HepG2 (cell line): Measurements from ENCODE around the gene IL17RA. TPM values are rescaled to one million over a fixed set of nuclear protein-coding genes. Genes with fewer than 3 reads are reported as not detected.

Experiments
- ATAC-seq: fragments of 200-7000 bp; cut with Tn5 transposase; 3 replicates; pipeline ENCODE4 v1.9.1; 2020; ENCODE audit warnings: mild to moderate bottlenecking, moderate library complexity
- BruUV-seq: library from RNA; stranded (reverse); fragments of 400-500 nt; replicated peaks from 2 replicates; lab custom pipeline; 2021; lab: Mats Ljungman, UMichigan
- CTCF ChIA-PET: fragments of 300-600 bp; formaldehyde crosslinking; extraction: SDS; loops from one replicate; lab custom pipeline; 2021; ENCODE audit warnings: low total read pairs, inconsistent platforms, low intra/inter-chr PET ratio; lab: Yijun Ruan, JAX
- POLR2A ChIA-PET: fragments of 350-600 bp; sonication (Branson Sonifier 250); formaldehyde crosslinking; loops from one replicate; lab custom pipeline; 2020; ENCODE audit warnings: antibody characterized with exemption, inconsistent platforms; lab: Yijun Ruan, JAX
- DNase-seq: peaks from one replicate; pipeline ENCODE4 v3.0.0-alpha.2; 2015; ENCODE audit warnings: low spot score
- FAIRE-seq: peaks from 3 replicates; lab custom pipeline; 2011; peaks lifted over from hg19 to GRCh38; lab: Jason Lieb, UNC
- H2AFZ ChIP-seq: one replicate; pipeline ENCODE4 v1.6.1; 2011; ENCODE audit warnings: low read length, inconsistent platforms
- H3K27ac ChIP-seq: fragments of 300-600 bp; 3 replicates; pipeline ENCODE4 v1.8.0; 2011; ENCODE audit warnings: mixed run types, mild to moderate bottlenecking, mixed read lengths, low read length, inconsistent platforms; ENCODE audit not compliant: insufficient read depth; ENCODE audit errors: extremely low read length
- H3K27me3 ChIP-seq, 2 experiments: fragments of 200-600 bp in 1 of 2; 2 replicates in 1 of 2; 3 replicates in 1 of 2; pipeline versions ENCODE4 v1.6.0 to v1.8.0; 2011; ENCODE audit warnings: low read length in 2 of 2, mild to moderate bottlenecking in 2 of 2, moderate library complexity in 2 of 2, inconsistent platforms in 1 of 2; ENCODE audit not compliant: insufficient read depth in 2 of 2, control insufficient read depth in 1 of 2
- H3K36me3 ChIP-seq, 2 experiments: fragments of 200-600 bp in 1 of 2; replicated peaks in 1 of 2; 2 replicates in 1 of 2; 3 replicates in 1 of 2; pipeline versions ENCODE4 v1.5.1 to v1.8.0; 2011; ENCODE audit warnings: low read length in 2 of 2, inconsistent platforms in 1 of 2; ENCODE audit not compliant: insufficient read depth in 2 of 2, control insufficient read depth in 1 of 2
- H3K4me1 ChIP-seq: 2 replicates; pipeline ENCODE4 v1.5.1; 2012; ENCODE audit warnings: low read length, inconsistent platforms; ENCODE audit not compliant: insufficient read depth
- H3K4me2 ChIP-seq: 2 replicates; pipeline ENCODE4 v1.6.0; 2011; ENCODE audit warnings: low read depth, low read length, inconsistent platforms
- H3K4me3 ChIP-seq, 3 experiments: fragments of 200-600 bp in 1 of 3; sonication (generic), shearing (Covaris generic) in 1 of 3; replicated peaks in 1 of 3; 2 replicates each; pipeline ENCODE4 v1.5.1; 2011 to 2016; ENCODE audit warnings: low read length in 3 of 3, inconsistent platforms in 2 of 3, low read depth in 2 of 3, mild to moderate bottlenecking in 2 of 3, control low read depth in 1 of 3, mixed read lengths in 1 of 3; ENCODE audit not compliant: insufficient read depth in 1 of 3
- H3K79me2 ChIP-seq: one replicate; pipeline ENCODE4 v1.6.1; 2011; ENCODE audit warnings: low read length, inconsistent platforms; ENCODE audit not compliant: insufficient read depth
- H3K9ac ChIP-seq: 2 replicates; pipeline ENCODE4 v1.6.0; 2011; ENCODE audit warnings: mild to moderate bottlenecking, low read depth, low read length, inconsistent platforms; ENCODE audit not compliant: insufficient read depth
- H3K9me3 ChIP-seq: 2 replicates; pipeline ENCODE4 v1.5.1; 2012; ENCODE audit warnings: mild to moderate bottlenecking, low read length
- H4K20me1 ChIP-seq: 2 replicates; pipeline ENCODE4 v1.6.0; 2011; ENCODE audit warnings: inconsistent platforms, mild to moderate bottlenecking, low read length, moderate library complexity; ENCODE audit not compliant: insufficient read depth
- BRD4 ChIP-seq: sonication (generic); formaldehyde crosslinking; IDR thresholded peaks from 2 replicates; pipeline ENCODE4 v1.4.0; 2020; ENCODE audit warnings: missing genetic modification reagents
- EED ChIP-seq: sonication (generic); formaldehyde crosslinking; IDR thresholded peaks from 2 replicates; pipeline ENCODE4 v1.5.0; 2020; ENCODE audit warnings: mild to moderate bottlenecking, missing genetic modification reagents
- EP300 ChIP-seq, 3 experiments: sonication (generic) in 1 of 3; formaldehyde crosslinking in 1 of 3; IDR thresholded peaks; 2 replicates each; pipeline versions ENCODE4 v1.5.1 to v1.6.1; 2011 to 2020; ENCODE audit warnings: low read depth in 2 of 3, low read length in 2 of 3, borderline replicate concordance in 1 of 3, improper control_type of control experiment in 1 of 3, mild to moderate bottlenecking in 1 of 3, missing genetic modification reagents in 1 of 3, moderate library complexity in 1 of 3
- FUBP1 ChIP-seq: sonication (generic); formaldehyde crosslinking; IDR thresholded peaks from 2 replicates; pipeline ENCODE4 v1.5.1; 2020; ENCODE audit warnings: missing genetic modification reagents, mild to moderate bottlenecking, borderline replicate concordance
- HNRNPH1 ChIP-seq: fragments of 200-400 bp; formaldehyde crosslinking; optimal IDR thresholded peaks from 2 replicates; pipeline ENCODE3; 2017; ENCODE audit warnings: mild to moderate bottlenecking, low read depth, low read length
- TCF7L2 ChIP-seq: IDR thresholded peaks from 2 replicates; pipeline ENCODE4 v1.6.1; 2011; ENCODE audit warnings: mild to moderate bottlenecking, low read depth, low read length, moderate library complexity
- ZBTB21 ChIP-seq: sonication (generic); formaldehyde crosslinking; IDR thresholded peaks from 2 replicates; pipeline ENCODE4 v1.4.0; 2020; ENCODE audit warnings: missing genetic modification reagents
- ZMAT3 ChIP-seq: sonication (generic); formaldehyde crosslinking; conservative IDR thresholded peaks from 2 replicates; pipeline ENCODE4 v1.7.0; 2021; ENCODE audit warnings: missing genetic modification reagents
- ZNF101 ChIP-seq: sonication (generic); formaldehyde crosslinking; IDR thresholded peaks from 2 replicates; pipeline ENCODE4 v1.4.0; 2020; ENCODE audit warnings: mild to moderate bottlenecking, low read depth, missing genetic modification reagents, borderline replicate concordance
- ZNF337 ChIP-seq: sonication (generic); formaldehyde crosslinking; IDR thresholded peaks from 2 replicates; pipeline ENCODE4 v1.5.1; 2020; ENCODE audit warnings: missing genetic modification reagents, low read depth, mild to moderate bottlenecking, borderline replicate concordance
- WGBS: methylation state at CpG from one replicate; pipeline ENCODE4 v1.1.6; 2017; ENCODE audit warnings: low lambda C conversion rate; 5-methylcytosine and 5-hydroxymethylcytosine counted together
- in situ Hi-C: cut with HindIII; loops from 2 replicates; pipeline ENCODE4 v1.10.0; 2017; ENCODE audit warnings: low pct_unique_long_range_greater_than_20kb; ENCODE audit not compliant: extremely low pct_ligation_motif_present
- intact Hi-C: fragments of 100-400 bp; cut with micrococcal nuclease; formaldehyde crosslinking; loops from one replicate; pipeline ENCODE4 v1.10.0; 2022; ENCODE audit not compliant: unreplicated experiment
- polyA plus RNA-seq, 8 experiments: library from polyadenylated mRNA; depleted of rRNA in 3 of 8; stranded (reverse) in 7 of 8; unstranded in 1 of 8; fragments of >200 nt; fragmentation: Illumina TruSeq in 4 of 8; extraction: Trizol in 4 of 8; gene quantifications; 2 replicates each; pipeline versions ENCODE4 v1.2.1 to v1.2.3, GENCODE V29; 2011 to 2016; ENCODE audit warnings: low read depth in 4 of 8, missing spikeins in 1 of 8, mixed read lengths in 1 of 8; ENCODE audit not compliant: insufficient read depth in 1 of 8
- total RNA-seq, 5 experiments: library from RNA; depleted of rRNA; stranded (reverse); fragments of >200 nt; fragmentation: Illumina TruSeq; extraction: Trizol; gene quantifications; 2 replicates each; pipeline ENCODE4 v1.2.3, GENCODE V29; 2016; ENCODE audit warnings: low read depth in 1 of 5
- TF ChIP-seq, protein P1 (sequence below): fragments of 450-650 bp; IDR thresholded peaks from 2 replicates; pipeline ENCODE4 v1.6.1; 2016
- TF ChIP-seq, protein P2 (sequence below): sonication (generic); formaldehyde crosslinking; IDR thresholded peaks from 2 replicates; pipeline ENCODE4 v1.5.0; 2020; ENCODE audit warnings: missing genetic modification reagents, mild to moderate bottlenecking, borderline replicate concordance

The IL17RA gene
- total and polyA plus RNA-seq, 2 of the 13 experiments (the other 11 are each of a cell fraction or from before 2014, with no cell fraction given) = 2.5 to 8.2 TPM

DNA sequence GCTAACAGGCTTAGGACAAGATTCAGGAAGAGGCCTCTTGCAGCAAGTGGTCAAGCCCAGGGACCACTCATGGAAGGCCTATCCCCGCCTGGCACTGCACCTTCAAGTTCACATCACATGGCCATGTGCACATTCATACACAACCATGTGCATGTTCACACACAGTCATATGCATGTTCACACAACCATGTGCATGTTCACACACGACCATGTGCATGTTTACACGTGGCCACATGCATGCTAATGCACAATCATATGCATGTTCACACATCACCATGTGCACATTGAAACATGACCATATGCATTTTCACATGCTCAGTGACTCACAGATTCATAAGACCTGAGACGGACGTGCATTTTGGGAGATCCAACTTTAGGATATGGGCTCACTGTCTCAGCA is 28.7 kb upstream of the IL17RA start:
- no peak overlapping the region for H3K4me2 ChIP-seq
- CTCF ChIA-PET = no interaction called here
- DNase-seq (no peak), FAIRE-seq (no peak)
- no peaks in the 10 kb centered on the region for H3K36me3 ChIP-seq
- no TSS peak for BruUV-seq
- no peaks in the 10 kb centered on the region for H4K20me1 ChIP-seq
- peaks cover 0 to 6% of the 10 kb centered on the region in 2 experiments; a peak in 2 of 5 replicates for H3K27me3 ChIP-seq
- H3K79me2 ChIP-seq = no peaks in the 10 kb centered on the region
- intact Hi-C loops = no loop called here
- no peak overlapping the region for H3K27ac ChIP-seq
- 5% methylated on average over 4 of the region's 5 CpGs for WGBS
- TF ChIP-seq HNRNPH1 = no peak
- TF ChIP-seq, protein P1, sequence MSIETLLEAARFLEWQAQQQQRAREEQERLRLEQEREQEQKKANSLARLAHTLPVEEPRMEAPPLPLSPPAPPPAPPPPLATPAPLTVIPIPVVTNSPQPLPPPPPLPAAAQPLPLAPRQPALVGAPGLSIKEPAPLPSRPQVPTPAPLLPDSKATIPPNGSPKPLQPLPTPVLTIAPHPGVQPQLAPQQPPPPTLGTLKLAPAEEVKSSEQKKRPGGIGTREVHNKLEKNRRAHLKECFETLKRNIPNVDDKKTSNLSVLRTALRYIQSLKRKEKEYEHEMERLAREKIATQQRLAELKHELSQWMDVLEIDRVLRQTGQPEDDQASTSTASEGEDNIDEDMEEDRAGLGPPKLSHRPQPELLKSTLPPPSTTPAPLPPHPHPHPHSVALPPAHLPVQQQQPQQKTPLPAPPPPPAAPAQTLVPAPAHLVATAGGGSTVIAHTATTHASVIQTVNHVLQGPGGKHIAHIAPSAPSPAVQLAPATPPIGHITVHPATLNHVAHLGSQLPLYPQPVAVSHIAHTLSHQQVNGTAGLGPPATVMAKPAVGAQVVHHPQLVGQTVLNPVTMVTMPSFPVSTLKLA = peak; percentile 100
- TF ChIP-seq, all 625 proteins: peak for 1
- no peak overlapping the region for H3K4me3 ChIP-seq
- H3K9ac ChIP-seq = no peak overlapping the region
- no peaks in the 10 kb centered on the region for H3K4me1 ChIP-seq
- POLR2A ChIA-PET = no interaction called here
- H2AFZ ChIP-seq = no peak overlapping the region
- H3K9me3 ChIP-seq = no peaks in the 10 kb centered on the region
- in situ Hi-C loops = loop anchor here (5.0 kb wide), 1 partner anchor 134 kb away; no protein-coding TSS in a partner anchor
- ATAC-seq = no peak

DNA sequence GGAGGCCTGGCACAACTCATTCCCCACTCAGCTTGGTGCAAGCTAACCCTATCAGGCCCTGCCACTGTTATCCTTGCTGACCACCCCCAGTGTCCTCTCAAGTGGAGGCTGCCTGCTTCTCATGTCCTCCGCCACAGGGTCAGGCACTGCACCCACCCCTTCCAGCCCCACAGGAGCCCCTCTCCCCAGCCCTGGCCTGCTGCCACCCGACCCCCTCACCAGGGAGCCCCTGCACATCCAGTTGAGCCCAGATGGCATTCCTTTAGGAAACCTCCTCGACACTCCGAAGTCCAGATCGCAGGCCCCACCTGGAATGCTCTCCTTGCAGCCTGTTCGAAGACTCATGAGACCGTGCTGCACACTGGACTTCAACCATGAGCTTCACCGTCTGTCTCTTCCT is 28.0 kb upstream of the IL17RA start:
- H3K4me3 ChIP-seq = no peak overlapping the region
- BruUV-seq = no TSS peak
- no peak for TF ChIP-seq EED
- no peak for TF ChIP-seq ZMAT3
- no peak for TF ChIP-seq TCF7L2
- no peak for TF ChIP-seq ZNF101 (CRISPR knock-in tag)
- TF ChIP-seq EP300 (IDR thresholded peaks at IDR 0.05; ENCODE audit: low read depth in 2 of 2, low read length in 2 of 2) = no peak
- TF ChIP-seq EP300 (CRISPR knock-in tag; IDR thresholded peaks at IDR 0.05; ENCODE audit: borderline replicate concordance) = no peak
- no peak for TF ChIP-seq FUBP1 (CRISPR knock-in tag)
- no peak for TF ChIP-seq ZNF337 (CRISPR knock-in tag)
- no peak for TF ChIP-seq ZBTB21 (CRISPR knock-in tag)
- TF ChIP-seq, protein P2, sequence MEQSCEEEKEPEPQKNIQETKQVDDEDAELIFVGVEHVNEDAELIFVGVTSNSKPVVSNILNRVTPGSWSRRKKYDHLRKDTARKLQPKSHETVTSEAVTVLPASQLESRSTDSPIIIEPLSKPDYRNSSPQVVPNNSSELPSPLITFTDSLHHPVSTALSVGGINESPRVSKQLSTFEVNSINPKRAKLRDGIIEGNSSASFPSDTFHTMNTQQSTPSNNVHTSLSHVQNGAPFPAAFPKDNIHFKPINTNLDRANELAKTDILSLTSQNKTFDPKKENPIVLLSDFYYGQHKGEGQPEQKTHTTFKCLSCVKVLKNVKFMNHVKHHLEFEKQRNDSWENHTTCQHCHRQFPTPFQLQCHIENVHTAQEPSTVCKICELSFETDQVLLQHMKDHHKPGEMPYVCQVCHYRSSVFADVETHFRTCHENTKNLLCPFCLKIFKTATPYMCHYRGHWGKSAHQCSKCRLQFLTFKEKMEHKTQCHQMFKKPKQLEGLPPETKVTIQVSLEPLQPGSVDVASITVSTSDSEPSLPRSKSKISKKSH (CRISPR knock-in tag) = no peak
- no peak for TF ChIP-seq BRD4 (CRISPR knock-in tag)

More for the DNA sequence above, 28.0 kb upstream of the IL17RA start:
- no peak overlapping the region for H3K4me2 ChIP-seq
- no peak overlapping the region for H2AFZ ChIP-seq
- no peaks in the 10 kb centered on the region for H3K36me3 ChIP-seq
- H3K27me3 ChIP-seq = peaks cover 0 to 10% of the 10 kb centered on the region in 2 experiments; a peak in 2 of 5 replicates
- H3K9ac ChIP-seq = no peak overlapping the region
- H4K20me1 ChIP-seq = no peaks in the 10 kb centered on the region
- CTCF ChIA-PET = no interaction called here
- no peaks in the 10 kb centered on the region for H3K9me3 ChIP-seq
- POLR2A ChIA-PET = no interaction called here
- no CpG with 5 or more reads among the region's 8 CpGs for WGBS
- H3K79me2 ChIP-seq = no peaks in the 10 kb centered on the region
- no peak for FAIRE-seq
- in situ Hi-C loops = loop anchor here (5.0 kb wide), 1 partner anchor 135 kb away; no protein-coding TSS in a partner anchor
- H3K4me1 ChIP-seq = no peaks in the 10 kb centered on the region
- ATAC-seq = no peak
- H3K27ac ChIP-seq = no peak overlapping the region
- intact Hi-C loops = no loop called here
- DNase-seq = no peak
